ENCODE measurements around the gene ENTR1.

The ENTR1 gene

GRCh38 chr9:136355616-136356557 is 54.5 kb downstream of the ENTR1 start:
- no peak for TF ChIP-seq TAF1 (IDR thresholded peaks at IDR 0.05; ENCODE audit: low read depth)
- TF ChIP-seq CREB1 (IDR thresholded peaks at IDR 0.05; ENCODE audit: low read depth), result no peak
- TF ChIP-seq TCF12 (IDR thresholded peaks at IDR 0.05; ENCODE audit: low read depth), result no peak
- TF ChIP-seq MAX (IDR thresholded peaks at IDR 0.05), result no peak
- TF ChIP-seq, protein P1, sequence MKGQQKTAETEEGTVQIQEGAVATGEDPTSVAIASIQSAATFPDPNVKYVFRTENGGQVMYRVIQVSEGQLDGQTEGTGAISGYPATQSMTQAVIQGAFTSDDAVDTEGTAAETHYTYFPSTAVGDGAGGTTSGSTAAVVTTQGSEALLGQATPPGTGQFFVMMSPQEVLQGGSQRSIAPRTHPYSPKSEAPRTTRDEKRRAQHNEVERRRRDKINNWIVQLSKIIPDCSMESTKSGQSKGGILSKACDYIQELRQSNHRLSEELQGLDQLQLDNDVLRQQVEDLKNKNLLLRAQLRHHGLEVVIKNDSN (IDR thresholded peaks at IDR 0.05), result no peak
- no peak for TF ChIP-seq EP300 (IDR thresholded peaks at IDR 0.05; ENCODE audit: borderline replicate concordance)
- TF ChIP-seq YY1 (IDR thresholded peaks at IDR 0.05; ENCODE audit: low read depth), result no peak
- TF ChIP-seq EGR1 (IDR thresholded peaks at IDR 0.05), result no peak
- TF ChIP-seq ZBTB7A (IDR thresholded peaks at IDR 0.05; ENCODE audit: low read depth), result no peak

DNA sequence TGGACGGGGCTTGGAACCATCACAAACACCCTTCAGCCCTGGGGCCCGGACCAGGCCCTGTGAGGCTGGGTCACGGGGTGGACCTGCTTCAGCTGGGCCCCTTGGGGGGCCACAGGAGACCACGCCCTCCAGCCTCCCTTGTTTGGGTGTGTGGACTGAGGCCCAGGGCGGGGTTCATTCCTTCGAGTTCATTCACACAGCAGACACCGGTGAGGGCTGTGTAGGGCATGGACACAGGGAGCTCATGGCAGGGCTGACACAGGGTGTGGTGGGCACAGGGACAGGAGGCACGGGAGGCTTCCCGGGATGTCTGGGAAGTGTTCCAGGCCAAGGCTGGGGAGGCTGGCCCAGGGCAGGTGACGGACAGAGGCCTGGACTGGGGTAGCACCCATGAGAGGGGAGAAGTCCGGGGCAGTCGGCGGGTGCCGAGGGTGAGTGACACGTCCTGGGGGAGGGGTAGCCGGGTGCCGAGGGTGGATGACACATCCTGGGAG is 55.8 kb downstream of the ENTR1 start:
- TF ChIP-seq, protein P2, sequence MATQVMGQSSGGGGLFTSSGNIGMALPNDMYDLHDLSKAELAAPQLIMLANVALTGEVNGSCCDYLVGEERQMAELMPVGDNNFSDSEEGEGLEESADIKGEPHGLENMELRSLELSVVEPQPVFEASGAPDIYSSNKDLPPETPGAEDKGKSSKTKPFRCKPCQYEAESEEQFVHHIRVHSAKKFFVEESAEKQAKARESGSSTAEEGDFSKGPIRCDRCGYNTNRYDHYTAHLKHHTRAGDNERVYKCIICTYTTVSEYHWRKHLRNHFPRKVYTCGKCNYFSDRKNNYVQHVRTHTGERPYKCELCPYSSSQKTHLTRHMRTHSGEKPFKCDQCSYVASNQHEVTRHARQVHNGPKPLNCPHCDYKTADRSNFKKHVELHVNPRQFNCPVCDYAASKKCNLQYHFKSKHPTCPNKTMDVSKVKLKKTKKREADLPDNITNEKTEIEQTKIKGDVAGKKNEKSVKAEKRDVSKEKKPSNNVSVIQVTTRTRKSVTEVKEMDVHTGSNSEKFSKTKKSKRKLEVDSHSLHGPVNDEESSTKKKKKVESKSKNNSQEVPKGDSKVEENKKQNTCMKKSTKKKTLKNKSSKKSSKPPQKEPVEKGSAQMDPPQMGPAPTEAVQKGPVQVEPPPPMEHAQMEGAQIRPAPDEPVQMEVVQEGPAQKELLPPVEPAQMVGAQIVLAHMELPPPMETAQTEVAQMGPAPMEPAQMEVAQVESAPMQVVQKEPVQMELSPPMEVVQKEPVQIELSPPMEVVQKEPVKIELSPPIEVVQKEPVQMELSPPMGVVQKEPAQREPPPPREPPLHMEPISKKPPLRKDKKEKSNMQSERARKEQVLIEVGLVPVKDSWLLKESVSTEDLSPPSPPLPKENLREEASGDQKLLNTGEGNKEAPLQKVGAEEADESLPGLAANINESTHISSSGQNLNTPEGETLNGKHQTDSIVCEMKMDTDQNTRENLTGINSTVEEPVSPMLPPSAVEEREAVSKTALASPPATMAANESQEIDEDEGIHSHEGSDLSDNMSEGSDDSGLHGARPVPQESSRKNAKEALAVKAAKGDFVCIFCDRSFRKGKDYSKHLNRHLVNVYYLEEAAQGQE (IDR thresholded peaks at IDR 0.05; ENCODE audit: low read depth), result no peak
- peak; percentile 68; the same call in 1 of the 2 replicates for TF ChIP-seq ZBTB7A (IDR thresholded peaks at IDR 0.05; ENCODE audit: low read depth)

- TF ChIP-seq CREB1 (IDR thresholded peaks at IDR 0.05; ENCODE audit: low read depth) (no peak), EP300 (IDR thresholded peaks at IDR 0.05; ENCODE audit: borderline replicate concordance) (no peak), YY1 (IDR thresholded peaks at IDR 0.05; ENCODE audit: low read depth) (no peak), TEAD4 (IDR thresholded peaks at IDR 0.05) (no peak), RAD21 (IDR thresholded peaks at IDR 0.05; ENCODE audit: low read depth) (no peak), FOXM1 (IDR thresholded peaks at IDR 0.05; ENCODE audit: borderline replicate concordance, low read depth) (no peak), ZBTB7A (IDR thresholded peaks at IDR 0.05; ENCODE audit: low read depth) (no peak), CEBPB (IDR thresholded peaks at IDR 0.05) (no peak), TCF12 (IDR thresholded peaks at IDR 0.05; ENCODE audit: low read depth) (no peak), MAX (IDR thresholded peaks at IDR 0.05) (no peak), TAF1 (IDR thresholded peaks at IDR 0.05; ENCODE audit: low read depth) (no peak)
- TF ChIP-seq, protein P2 (IDR thresholded peaks at IDR 0.05; ENCODE audit: low read depth), result no peak
- TF ChIP-seq, protein P1 (IDR thresholded peaks at IDR 0.05), result no peak
Measured at GRCh38 chr9:136353757-136354488, 56.5 kb downstream of the ENTR1 start.

DNA sequence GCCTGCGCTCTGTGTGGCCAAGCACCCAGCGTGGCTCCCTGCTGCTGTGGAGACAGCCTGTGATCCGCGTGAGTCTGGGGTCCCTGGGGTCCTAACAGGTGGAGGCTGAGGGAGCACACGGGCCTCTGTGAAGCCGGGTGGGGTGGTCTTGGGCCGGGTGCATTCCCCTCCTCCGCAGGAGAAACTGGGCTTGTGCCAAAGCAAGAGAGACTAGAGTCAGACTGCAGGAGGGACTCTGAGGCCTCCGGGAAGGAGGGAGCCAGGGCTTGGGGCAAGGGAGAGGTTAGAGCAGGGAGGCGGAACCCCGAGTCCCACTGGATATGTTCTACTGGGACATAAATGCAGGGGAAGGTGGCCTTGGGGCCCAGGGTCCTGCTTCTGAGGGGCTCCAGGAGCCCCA is 57.3 kb downstream of the ENTR1 start:
- TF ChIP-seq MAX (IDR thresholded peaks at IDR 0.05), result no peak

- TF ChIP-seq, protein P1 (IDR thresholded peaks at IDR 0.05), result no peak
- TF ChIP-seq TEAD4 (IDR thresholded peaks at IDR 0.05) (no peak), CREB1 (IDR thresholded peaks at IDR 0.05; ENCODE audit: low read depth) (no peak), ZBTB7A (IDR thresholded peaks at IDR 0.05; ENCODE audit: low read depth) (peak; percentile 6; the same call in 1 of the 2 replicates), FOXM1 (IDR thresholded peaks at IDR 0.05; ENCODE audit: borderline replicate concordance, low read depth) (no peak), YY1 (IDR thresholded peaks at IDR 0.05; ENCODE audit: low read depth) (no peak), TCF12 (IDR thresholded peaks at IDR 0.05; ENCODE audit: low read depth) (no peak)
- TF ChIP-seq, protein P2 (IDR thresholded peaks at IDR 0.05; ENCODE audit: low read depth), result no peak
Measured at GRCh38 chr9:136352682-136353081, 57.7 kb downstream of the ENTR1 start.

Data from Ishikawa (cell line).